ENCODE measurements around the gene CNOT6L.
"Not testable (repeated sequence)": the region's sequence is repeated elsewhere in the genome, so short reads cannot be mapped to it uniquely, and the experiment has no call there.

Gene CNOT6L

DNA sequence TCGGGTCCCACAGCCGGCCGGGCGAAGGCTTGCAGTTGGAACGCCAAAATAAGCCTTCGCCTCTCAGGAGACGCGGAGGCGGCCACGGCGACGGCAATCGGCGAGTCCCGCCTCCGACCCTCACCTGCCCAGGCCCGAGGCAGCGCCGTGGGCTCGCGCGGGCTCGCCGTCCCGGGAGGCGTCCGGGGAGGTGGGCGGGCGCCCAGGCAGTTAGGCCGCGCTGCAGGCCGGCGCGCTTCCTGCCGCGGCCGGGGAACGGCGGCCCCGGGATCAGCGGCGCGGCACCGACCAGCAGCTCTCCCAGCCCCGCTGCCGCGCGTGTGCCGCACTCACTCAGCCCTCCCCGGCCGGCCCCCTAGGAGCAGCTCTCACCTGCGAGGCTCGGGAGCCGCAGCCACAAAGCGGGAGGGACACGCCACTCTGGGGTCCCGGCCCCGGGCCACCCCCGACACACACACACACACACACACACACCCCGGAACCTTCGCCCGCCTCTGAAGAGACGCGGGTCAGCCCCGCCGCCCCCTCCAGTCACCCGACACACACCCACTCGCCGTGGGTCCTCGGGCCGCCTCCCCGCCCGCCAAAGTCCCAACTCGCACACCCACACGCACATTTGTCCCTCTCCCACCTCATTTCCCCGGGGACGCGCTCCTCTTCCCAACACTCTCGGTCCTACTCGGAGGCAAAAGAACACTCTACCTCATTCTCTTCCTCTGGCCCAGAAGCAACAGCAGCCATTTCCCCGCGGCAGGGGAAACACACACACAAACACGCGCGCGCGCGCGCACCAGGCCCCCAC, at the start of gene CNOT6L:
Gene CNOT6L (minus strand): TSS at position 767 of the 802 bp plus-strand sequence. CDS start 60 bp downstream, at position 707.
- no peak for DNase-seq (ENCODE audit: low read depth)
- TF ChIP-seq, protein P1, sequence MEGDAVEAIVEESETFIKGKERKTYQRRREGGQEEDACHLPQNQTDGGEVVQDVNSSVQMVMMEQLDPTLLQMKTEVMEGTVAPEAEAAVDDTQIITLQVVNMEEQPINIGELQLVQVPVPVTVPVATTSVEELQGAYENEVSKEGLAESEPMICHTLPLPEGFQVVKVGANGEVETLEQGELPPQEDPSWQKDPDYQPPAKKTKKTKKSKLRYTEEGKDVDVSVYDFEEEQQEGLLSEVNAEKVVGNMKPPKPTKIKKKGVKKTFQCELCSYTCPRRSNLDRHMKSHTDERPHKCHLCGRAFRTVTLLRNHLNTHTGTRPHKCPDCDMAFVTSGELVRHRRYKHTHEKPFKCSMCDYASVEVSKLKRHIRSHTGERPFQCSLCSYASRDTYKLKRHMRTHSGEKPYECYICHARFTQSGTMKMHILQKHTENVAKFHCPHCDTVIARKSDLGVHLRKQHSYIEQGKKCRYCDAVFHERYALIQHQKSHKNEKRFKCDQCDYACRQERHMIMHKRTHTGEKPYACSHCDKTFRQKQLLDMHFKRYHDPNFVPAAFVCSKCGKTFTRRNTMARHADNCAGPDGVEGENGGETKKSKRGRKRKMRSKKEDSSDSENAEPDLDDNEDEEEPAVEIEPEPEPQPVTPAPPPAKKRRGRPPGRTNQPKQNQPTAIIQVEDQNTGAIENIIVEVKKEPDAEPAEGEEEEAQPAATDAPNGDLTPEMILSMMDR (IDR thresholded peaks at IDR 0.05; ENCODE audit: low read depth, low read length, missing control alignments) = no peak

DNA sequence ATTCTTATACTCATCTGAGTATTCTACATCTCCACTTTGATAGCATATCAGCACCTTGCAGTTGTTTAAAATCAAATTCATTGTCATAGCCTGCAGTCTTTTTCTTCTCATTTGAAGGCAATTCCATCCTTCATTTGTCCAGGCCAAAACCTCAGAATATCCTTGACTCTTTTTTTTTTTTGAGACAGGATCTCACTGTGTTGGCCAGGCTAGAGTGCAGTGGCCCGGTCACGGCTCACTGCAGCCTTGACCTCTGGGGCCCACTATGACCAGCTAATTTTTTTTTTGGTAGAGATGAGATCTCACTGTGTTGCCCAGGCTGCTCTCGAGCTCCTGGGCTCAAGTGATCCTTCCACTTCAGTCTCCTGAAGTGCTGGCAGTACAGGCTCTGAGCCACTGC, 46.1 kb upstream of the CNOT6L start:
- no peak for DNase-seq (ENCODE audit: low read depth)
- TF ChIP-seq, protein P1 (IDR thresholded peaks at IDR 0.05; ENCODE audit: low read depth, low read length, missing control alignments) = no peak
- no peak overlapping the region for H3K4me3 ChIP-seq (ENCODE audit: low read depth, low read length)

More for the DNA sequence above, at the start of gene CNOT6L:
- H3K4me3 ChIP-seq (ENCODE audit: low read depth, low read length) = peak within 1 kb of the TSS; percentile 74

DNA sequence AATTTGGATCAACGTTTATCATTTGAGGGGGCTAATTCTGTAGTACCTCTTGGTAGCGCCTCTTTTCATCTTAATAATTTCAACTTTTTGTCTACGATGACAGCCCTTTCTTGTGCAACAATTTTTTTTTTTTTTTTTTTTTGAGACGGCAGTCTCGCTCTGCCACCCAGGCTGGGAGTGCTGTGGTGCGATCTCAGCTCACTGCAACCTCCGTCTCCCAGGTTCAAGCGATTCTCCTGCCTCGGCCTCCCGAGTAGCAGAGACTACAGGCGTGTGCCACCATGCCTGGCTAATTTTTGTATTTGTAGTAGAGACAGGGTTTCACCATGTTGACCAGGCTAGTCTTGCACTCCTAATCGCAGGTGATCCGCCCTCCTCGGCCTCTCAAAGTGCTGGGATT, 44.2 kb upstream of the CNOT6L start:
- not testable (repeated sequence) for DNase-seq (ENCODE audit: low read depth)
- H3K4me3 ChIP-seq (ENCODE audit: low read depth, low read length) = peak overlapping the region; percentile 70

DNA sequence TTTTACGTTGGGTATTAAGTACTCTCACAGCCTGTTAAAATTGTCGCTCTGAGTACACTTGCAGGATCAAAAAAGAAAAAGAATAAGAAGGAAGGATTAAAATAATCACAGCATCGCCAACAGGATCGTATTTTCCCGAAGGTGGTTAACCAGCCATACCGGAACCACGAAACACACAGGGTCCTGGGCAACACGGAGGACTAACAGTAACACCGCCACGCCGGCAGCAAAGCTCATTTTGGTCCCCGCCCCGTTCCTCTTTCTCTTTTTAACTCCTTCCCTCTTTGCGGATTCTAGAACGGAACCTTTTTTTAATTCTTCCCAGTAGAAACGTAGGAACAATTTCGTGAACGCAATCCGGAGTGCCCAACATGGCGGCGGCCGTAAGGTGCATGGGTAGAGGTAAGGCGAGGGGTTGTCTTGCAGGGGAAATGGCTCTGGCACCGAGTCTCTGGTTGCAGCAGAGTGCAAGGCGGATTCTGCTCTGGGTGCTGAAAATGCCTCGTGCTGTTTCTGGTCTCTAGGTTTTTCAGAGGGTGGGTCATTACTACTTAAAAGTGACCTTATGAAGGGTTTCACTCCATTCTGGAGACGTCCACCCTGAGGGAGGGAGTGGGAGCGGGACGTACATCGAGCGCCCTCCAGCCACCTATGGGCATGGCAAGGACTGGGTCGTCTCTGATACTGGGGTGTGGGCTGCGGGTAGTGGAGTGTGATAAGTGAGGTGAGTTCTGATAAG, 43.5 kb upstream of the CNOT6L start, which contains the start of gene MRPL1:
Gene MRPL1 (plus strand): TSS at position 353 of the 739 bp plus-strand sequence. CDS start 19 bp downstream, at position 372.
- H3K4me3 ChIP-seq (ENCODE audit: low read depth, low read length) = peak within 1 kb of the TSS; percentile 70
- peak; percentile 85 for DNase-seq (ENCODE audit: low read depth)
- TF ChIP-seq, protein P1 (IDR thresholded peaks at IDR 0.05; ENCODE audit: low read depth, low read length, missing control alignments) = no peak

DNA sequence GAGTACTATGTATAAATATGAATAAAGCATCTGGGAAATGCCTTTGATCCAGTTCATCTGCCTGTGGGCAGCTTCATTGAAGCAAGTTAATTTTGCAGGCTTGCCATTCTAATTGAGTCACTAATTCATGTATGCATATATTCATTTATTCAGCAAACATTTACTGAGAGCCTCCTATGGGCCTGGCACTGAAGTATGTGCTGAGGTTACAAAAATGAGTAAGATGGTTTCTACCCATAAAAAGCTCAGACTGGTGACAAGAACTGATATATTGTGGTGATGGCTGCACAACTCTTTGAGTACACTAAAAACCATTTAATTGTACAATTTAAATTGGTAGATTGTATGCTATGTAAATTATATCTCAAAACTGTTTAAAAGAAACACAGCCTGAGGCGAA, 42.3 kb upstream of the CNOT6L start:
- TF ChIP-seq, protein P1 (IDR thresholded peaks at IDR 0.05; ENCODE audit: low read depth, low read length, missing control alignments) = no peak
- peak overlapping the region; percentile 70 for H3K4me3 ChIP-seq (ENCODE audit: low read depth, low read length)
- peak; percentile 24 for DNase-seq (ENCODE audit: low read depth)

DNA sequence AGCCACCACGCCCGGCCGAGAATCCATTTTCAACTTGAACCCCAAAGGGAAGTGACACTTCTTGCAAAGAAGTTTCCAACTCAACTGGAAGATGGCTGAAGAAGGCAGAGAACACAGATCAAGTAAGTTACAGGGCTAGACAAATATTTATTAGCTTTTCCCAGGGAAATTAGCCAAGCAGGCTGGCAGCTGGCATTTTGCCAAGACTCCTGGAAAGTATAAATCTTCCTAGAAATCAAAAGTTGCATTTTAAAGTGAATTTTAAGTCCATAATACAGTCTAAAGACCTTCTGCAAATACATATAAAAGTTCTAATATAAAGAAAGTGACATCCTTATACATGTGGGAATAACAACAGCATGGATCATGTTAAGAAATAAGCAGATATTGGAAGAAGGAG, 40.1 kb upstream of the CNOT6L start:
- DNase-seq (ENCODE audit: low read depth) = no peak
- H3K4me3 ChIP-seq (ENCODE audit: low read depth, low read length) = no peak overlapping the region
- TF ChIP-seq, protein P1 (IDR thresholded peaks at IDR 0.05; ENCODE audit: low read depth, low read length, missing control alignments) = no peak

DNA sequence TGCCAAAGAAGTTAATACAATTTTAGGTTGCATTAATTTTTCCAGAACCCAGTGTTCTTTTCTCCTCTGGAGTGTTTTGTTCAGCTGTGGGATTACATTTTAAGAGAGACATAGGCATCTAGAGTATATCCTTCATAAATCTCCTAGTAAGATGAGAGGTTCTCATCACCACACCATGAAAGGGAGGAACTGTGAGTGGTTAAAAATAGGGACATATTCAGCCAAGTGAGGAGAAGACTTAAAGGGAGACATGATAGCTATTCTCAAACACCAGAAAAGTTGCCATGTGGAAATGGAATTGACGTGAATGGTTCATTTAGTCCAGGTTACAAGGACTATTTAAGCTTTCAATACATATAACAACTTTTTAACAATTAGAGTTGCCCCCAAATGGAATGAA, 37.0 kb upstream of the CNOT6L start:
- TF ChIP-seq, protein P1 (IDR thresholded peaks at IDR 0.05; ENCODE audit: low read depth, low read length, missing control alignments) = no peak
- DNase-seq (ENCODE audit: low read depth) = no peak
- no peak overlapping the region for H3K4me3 ChIP-seq (ENCODE audit: low read depth, low read length)

All from GM12864 (cell line).